Endothelial cell of umbilical vein (primary cell): ENCODE data around the gene GAB2.
A peak's percentile ranks its signal among the peaks of the same experiment; 100 is the strongest.

Experiments used
- GATA2 ChIP-seq: IDR thresholded peaks from 2 replicates; pipeline ENCODE4 v1.7.0; 2011; ENCODE audit warnings: low read depth, mild to moderate bottlenecking, moderate library complexity, mixed read lengths, low read length; ENCODE audit not compliant: insufficient read length, insufficient read depth
- POLR2A ChIP-seq: IDR thresholded peaks from 2 replicates; pipeline ENCODE4 v1.6.1; 2012; ENCODE audit warnings: low read depth, mild to moderate bottlenecking, control low read depth, low read length
- POLR2AphosphoS5 ChIP-seq: IDR thresholded peaks from 2 replicates; pipeline ENCODE4 v1.6.1; 2012; ENCODE audit warnings: low read depth, mild to moderate bottlenecking, control low read depth, low read length, moderate library complexity; ENCODE audit not compliant: insufficient read depth

DNA sequence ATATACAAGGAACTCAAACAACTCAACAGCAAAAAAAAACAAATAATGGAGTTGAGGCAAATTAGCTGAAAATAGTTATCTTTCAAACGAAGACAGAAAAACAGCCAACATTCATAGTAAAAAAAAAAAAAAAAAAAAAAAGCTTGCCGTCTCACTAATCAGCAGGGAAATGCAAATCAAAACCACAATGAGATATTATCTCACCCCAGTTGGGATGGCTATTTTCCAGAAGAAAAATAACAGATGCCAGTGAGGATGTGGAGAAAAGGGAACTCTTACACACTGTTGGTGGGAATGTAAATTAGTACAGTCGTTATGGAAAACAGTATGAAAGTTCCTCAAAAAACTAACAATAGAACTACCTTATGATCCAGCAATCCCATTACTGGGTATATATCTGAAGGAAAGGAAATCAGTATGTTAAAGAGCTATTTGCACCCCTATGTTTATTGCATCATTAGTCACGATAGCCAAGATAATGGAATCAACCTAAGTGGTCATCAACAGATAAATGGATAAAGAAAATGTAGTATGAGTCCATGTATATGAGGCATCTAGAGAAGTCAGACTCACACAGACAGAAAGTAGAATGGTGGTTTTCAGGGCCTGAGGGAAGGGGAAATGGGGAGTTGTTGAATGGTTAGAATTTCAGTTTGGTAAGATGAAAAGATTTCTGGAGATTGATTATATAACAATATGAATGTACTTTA is 172.9 kb downstream of the GAB2 start:
- TF ChIP-seq POLR2A, result no peak
- no peak for TF ChIP-seq POLR2AphosphoS5
- peak; percentile 64 for TF ChIP-seq GATA2
